Vagina (tissue), 2 donors: ENCODE measurements around the gene KCNJ4.

Experiments
- POLR2A ChIP-seq, 2 donors: fragments of 450-650 bp; IDR thresholded peaks; one replicate each; pipeline ENCODE4 v1.6.1; 2017; ENCODE audit warnings: antibody characterized with exemption in 2 of 2, mild to moderate bottlenecking in 2 of 2, moderate library complexity in 2 of 2
- POLR2AphosphoS5 ChIP-seq, 2 donors: sonication (generic); formaldehyde crosslinking; IDR thresholded peaks; one replicate each; pipeline ENCODE4 v1.9.0; 2017; ENCODE audit warnings: antibody characterized with exemption in 2 of 2, mild to moderate bottlenecking in 2 of 2, low read depth in 1 of 2; ENCODE audit not compliant: insufficient read depth in 1 of 2
- TF ChIP-seq, protein P1 (sequence below), 3 experiments: fragments of 450-650 bp in 2 of 3; fragments of 200-600 bp in 1 of 3; sonication (generic) in 1 of 3; IDR thresholded peaks; one replicate each; pipeline ENCODE4 v1.5.1; 2017 to 2019; ENCODE audit warnings: antibody characterized with exemption in 3 of 3, mild to moderate bottlenecking in 2 of 3, moderate library complexity in 2 of 3

DNA sequence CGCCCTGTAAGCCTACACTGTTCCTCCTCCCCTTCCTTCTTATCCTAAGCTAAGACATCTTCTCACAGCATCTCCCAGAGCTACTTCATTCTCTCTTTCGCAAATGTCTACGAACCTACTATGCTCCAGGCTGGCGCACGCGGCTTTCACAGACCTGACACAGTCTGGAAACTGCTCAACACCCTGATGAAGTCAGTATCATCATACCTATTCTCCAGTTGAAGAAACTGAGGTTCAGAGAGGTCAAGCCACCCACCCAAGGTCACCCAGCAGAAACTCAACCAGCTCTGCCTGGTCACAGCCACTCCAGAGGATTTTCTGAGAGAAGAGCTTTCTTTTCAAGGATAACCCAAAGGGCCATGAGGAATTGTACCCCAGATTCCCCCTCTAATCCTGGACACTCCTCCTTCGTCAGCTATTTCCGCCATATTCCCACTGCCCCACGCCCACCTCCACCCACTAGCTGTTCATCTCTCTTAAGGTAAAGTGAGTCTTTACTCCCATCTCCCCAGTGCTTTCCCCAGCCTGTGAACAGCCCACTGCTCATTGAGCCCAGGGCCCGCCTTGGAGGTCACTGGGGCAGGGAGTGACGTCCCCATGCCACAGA, 1.8 kb downstream of the KCNJ4 start:
- TF ChIP-seq, protein P1, sequence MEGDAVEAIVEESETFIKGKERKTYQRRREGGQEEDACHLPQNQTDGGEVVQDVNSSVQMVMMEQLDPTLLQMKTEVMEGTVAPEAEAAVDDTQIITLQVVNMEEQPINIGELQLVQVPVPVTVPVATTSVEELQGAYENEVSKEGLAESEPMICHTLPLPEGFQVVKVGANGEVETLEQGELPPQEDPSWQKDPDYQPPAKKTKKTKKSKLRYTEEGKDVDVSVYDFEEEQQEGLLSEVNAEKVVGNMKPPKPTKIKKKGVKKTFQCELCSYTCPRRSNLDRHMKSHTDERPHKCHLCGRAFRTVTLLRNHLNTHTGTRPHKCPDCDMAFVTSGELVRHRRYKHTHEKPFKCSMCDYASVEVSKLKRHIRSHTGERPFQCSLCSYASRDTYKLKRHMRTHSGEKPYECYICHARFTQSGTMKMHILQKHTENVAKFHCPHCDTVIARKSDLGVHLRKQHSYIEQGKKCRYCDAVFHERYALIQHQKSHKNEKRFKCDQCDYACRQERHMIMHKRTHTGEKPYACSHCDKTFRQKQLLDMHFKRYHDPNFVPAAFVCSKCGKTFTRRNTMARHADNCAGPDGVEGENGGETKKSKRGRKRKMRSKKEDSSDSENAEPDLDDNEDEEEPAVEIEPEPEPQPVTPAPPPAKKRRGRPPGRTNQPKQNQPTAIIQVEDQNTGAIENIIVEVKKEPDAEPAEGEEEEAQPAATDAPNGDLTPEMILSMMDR (IDR thresholded peaks at IDR 0.05), result no peak
- no peak for TF ChIP-seq POLR2A (IDR thresholded peaks at IDR 0.05)
- TF ChIP-seq POLR2AphosphoS5 (IDR thresholded peaks at IDR 0.05; ENCODE audit: insufficient read depth in 1 of 2, low read depth in 1 of 2), result no peak
